Testis (tissue), 3 donors: ENCODE results near the gene DIS3L2. TPM values are rescaled to one million over a fixed set of nuclear protein-coding genes. Genes with fewer than 3 reads are reported as not detected.

Source experiments
- DNase-seq: peaks from one replicate; pipeline ENCODE4 v3.0.0-alpha.2; 2019
- H3K27ac ChIP-seq, 2 donors: fragments of 200-600 bp; sonication (generic); one replicate each; pipeline ENCODE4 v1.5.1; 2019
- H3K27me3 ChIP-seq: fragments of 200-600 bp; sonication (generic); one replicate; pipeline ENCODE4 v1.5.1; 2019
- H3K36me3 ChIP-seq: fragments of 200-600 bp; sonication (generic); one replicate; pipeline ENCODE4 v1.5.1; 2017; ENCODE audit warnings: low read depth; ENCODE audit errors: missing control alignments
- H3K4me1 ChIP-seq: fragments of 200-600 bp; sonication (generic); one replicate; pipeline ENCODE4 v1.5.1; 2019
- H3K4me3 ChIP-seq, 2 donors: fragments of 200-600 bp; sonication (generic); one replicate each; pipeline ENCODE4 v1.5.1; 2017 to 2019
- H3K9me3 ChIP-seq: fragments of 200-600 bp; sonication (generic); one replicate; pipeline ENCODE4 v1.5.1; 2017
- CTCF ChIP-seq, 3 experiments: fragments of 450-650 bp in 2 of 3; fragments of 200-600 bp in 1 of 3; sonication (generic) in 1 of 3; IDR thresholded peaks; one replicate each; pipeline ENCODE4 v1.5.1; 2016 to 2019; ENCODE audit warnings: antibody characterized with exemption in 3 of 3, mild to moderate bottlenecking in 2 of 3, moderate library complexity in 1 of 3
- POLR2A ChIP-seq: fragments of 450-650 bp; IDR thresholded peaks from one replicate; pipeline ENCODE4 v1.6.1; 2017; ENCODE audit warnings: antibody characterized with exemption, mild to moderate bottlenecking, moderate library complexity
- WGBS, 2 donors: methylation state at CpG; one replicate each; pipeline ENCODE4 v1.1.5; 2018; 5-methylcytosine and 5-hydroxymethylcytosine counted together
- intact Hi-C: fragments of 100-400 bp; cut with DNase I; formaldehyde crosslinking; loops from one replicate; pipeline ENCODE4 v1.15.1; 2023; ENCODE audit warnings: low total_unique reads
- polyA plus RNA-seq: library from polyadenylated mRNA; stranded (reverse); fragments of 350-450 nt; fragmentation: Illumina TruSeq; extraction: RNeasy Lipid Tissue Mini Kit (QIAGEN cat#74804); gene quantifications from one replicate; pipeline ENCODE4 v1.2.3, GENCODE V29; 2014; ENCODE audit warnings: low read depth, low replicate concordance; ENCODE audit not compliant: insufficient read depth
- total RNA-seq, 2 donors: library from RNA; depleted of rRNA; stranded (reverse); fragments of >200 nt; gene quantifications; one replicate each; pipeline ENCODE4 v1.2.3, GENCODE V29; 2016

The DIS3L2 gene
- total and polyA plus RNA-seq, 3 donors from 2014 or later: 32.5 to 80.7 (median 70.4) TPM

- Histone ChIP-seq H3K4me1 (no peaks in the 10 kb centered on the region), H3K4me3 (no peak overlapping the region), H3K27me3 (no peaks in the 10 kb centered on the region), H3K9me3 (no peaks in the 10 kb centered on the region), H3K27ac (no peak overlapping the region), H3K36me3 (no peaks in the 10 kb centered on the region)
- 89 to 100% methylated on average over 1 of the region's 1 CpG for WGBS, 2 donors
- DNase-seq: no peak
- intact Hi-C loops: no loop called here
- TF ChIP-seq CTCF (IDR thresholded peaks at IDR 0.05): no peak
These were observed 135.7 kb downstream of the DIS3L2 start for GRCh38 chr2:232097260-232097659.

- no peak for DNase-seq
- Histone ChIP-seq H3K27me3 (no peaks in the 10 kb centered on the region), H3K27ac (no peak overlapping the region), H3K9me3 (no peaks in the 10 kb centered on the region), H3K4me1 (no peaks in the 10 kb centered on the region), H3K4me3 (no peak overlapping the region), H3K36me3 (no peaks in the 10 kb centered on the region)
- TF ChIP-seq POLR2A: no peak
- TF ChIP-seq CTCF (IDR thresholded peaks at IDR 0.05): no peak
- intact Hi-C loops: no loop called here
- WGBS, 2 donors: 96 to 100% methylated on average over 6 of the region's 6 CpGs
These were observed 136.2 kb downstream of the DIS3L2 start for GRCh38 chr2:232097758-232098157.

GRCh38 chr2:232102380-232102779 is 140.9 kb downstream of the DIS3L2 start:
- no peaks in the 10 kb centered on the region for H3K4me1 ChIP-seq
- H3K36me3 ChIP-seq: no peaks in the 10 kb centered on the region
- H3K27ac ChIP-seq: no peak overlapping the region
- no peaks in the 10 kb centered on the region for H3K9me3 ChIP-seq
- TF ChIP-seq POLR2A (no peak), CTCF (IDR thresholded peaks at IDR 0.05) (no peak)
- WGBS, 2 donors: 92 to 93% methylated on average over 4 of the region's 4 CpGs
- no peaks in the 10 kb centered on the region for H3K27me3 ChIP-seq
- no peak overlapping the region for H3K4me3 ChIP-seq
- DNase-seq: no peak
- intact Hi-C loops: no loop called here

GRCh38 chr2:232103140-232103737 is 141.7 kb downstream of the DIS3L2 start:
- Histone ChIP-seq H3K4me3 (no peak overlapping the region), H3K4me1 (no peaks in the 10 kb centered on the region), H3K27me3 (no peaks in the 10 kb centered on the region), H3K27ac (no peak overlapping the region), H3K36me3 (no peaks in the 10 kb centered on the region), H3K9me3 (no peaks in the 10 kb centered on the region)
- no peak for DNase-seq
- TF ChIP-seq CTCF (IDR thresholded peaks at IDR 0.05): no peak
- TF ChIP-seq POLR2A: no peak
- intact Hi-C loops: no loop called here
- WGBS, 2 donors: 88% methylated on average over 2 of the region's 2 CpGs

- intact Hi-C loops: no loop called here
- 91 to 100% methylated on average over 2 of the region's 2 CpGs for WGBS, 2 donors
- Histone ChIP-seq H3K27me3 (no peaks in the 10 kb centered on the region), H3K27ac (no peak overlapping the region), H3K9me3 (no peaks in the 10 kb centered on the region), H3K4me1 (no peaks in the 10 kb centered on the region), H3K4me3 (no peak overlapping the region), H3K36me3 (no peaks in the 10 kb centered on the region)
- TF ChIP-seq POLR2A: no peak
- no peak for DNase-seq
These were observed 142.6 kb downstream of the DIS3L2 start for GRCh38 chr2:232104076-232104646.
